ENCODE results near the gene GRM3. TPM values are rescaled to one million over a fixed set of nuclear protein-coding genes. Genes with fewer than 3 reads are reported as not detected.

GRM3 gene
- total and polyA plus RNA-seq, 2 of the 13 experiments (the other 11 are each of a cell fraction or from before 2014, with no cell fraction given), result not detected

DNA sequence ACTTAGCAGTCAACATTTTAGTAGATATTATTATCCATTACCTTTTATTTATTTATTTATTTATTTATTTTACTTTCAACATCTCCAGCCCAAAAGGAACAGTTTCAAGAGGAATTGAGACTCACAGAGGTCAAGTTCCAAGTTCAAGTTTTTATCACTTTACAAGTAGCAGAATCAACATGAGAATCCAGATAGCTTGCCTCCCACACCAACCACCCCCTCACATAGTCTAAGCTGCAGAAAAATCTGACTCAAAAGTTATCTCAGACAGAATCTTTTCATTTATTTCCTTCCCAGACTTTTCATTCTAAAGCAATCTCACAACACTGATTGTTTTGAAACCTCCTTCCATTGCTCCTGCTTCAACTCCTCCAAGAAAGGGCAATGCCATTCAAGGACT, 129.6 kb downstream of the GRM3 start:
- no peaks in the 10 kb centered on the region for H3K9me3 ChIP-seq (ENCODE audit: low read length)
- FAIRE-seq, result no peak
- POLR2A ChIA-PET, result no interaction called here

More for the DNA sequence above, 129.6 kb downstream of the GRM3 start:
- Histone ChIP-seq H3K36me3 (replicated peaks in 1 of 2; ENCODE audit: control insufficient read depth in 1 of 2, insufficient read depth in 2 of 2, low read length in 2 of 2) (no peaks in the 10 kb centered on the region), H2AFZ (ENCODE audit: low read length) (no peak overlapping the region), H4K20me1 (ENCODE audit: insufficient read depth, low read length) (no peaks in the 10 kb centered on the region), H3K4me1 (ENCODE audit: insufficient read depth, low read length) (no peaks in the 10 kb centered on the region), H3K27me3 (ENCODE audit: control insufficient read depth in 1 of 2, insufficient read depth in 2 of 2, low read length in 2 of 2) (no peaks in the 10 kb centered on the region), H3K4me3 (replicated peaks in 1 of 3; ENCODE audit: insufficient read depth in 1 of 3, low read depth in 2 of 3, low read length in 3 of 3) (no peak overlapping the region), H3K27ac (ENCODE audit: extremely low read length, insufficient read depth, low read length) (no peak overlapping the region), H3K79me2 (ENCODE audit: insufficient read depth, low read length) (no peaks in the 10 kb centered on the region), H3K4me2 (ENCODE audit: low read depth, low read length) (no peak overlapping the region), H3K9ac (ENCODE audit: insufficient read depth, low read depth, low read length) (no peak overlapping the region)
- no peak for DNase-seq (ENCODE audit: low spot score)
- no TSS peak for BruUV-seq (replicated peaks)
- CTCF ChIA-PET (ENCODE audit: low intra/inter-chr PET ratio, low total read pairs), result no interaction called here
- in situ Hi-C loops (cut with HindIII; ENCODE audit: extremely low pct_ligation_motif_present, low pct_unique_long_range_greater_than_20kb), result no loop called here
- intact Hi-C loops (cut with micrococcal nuclease; ENCODE audit: unreplicated experiment), result no loop called here
- TF ChIP-seq NBN (conservative IDR thresholded peaks at IDR 0.05), result no peak
- TF ChIP-seq, protein P1, sequence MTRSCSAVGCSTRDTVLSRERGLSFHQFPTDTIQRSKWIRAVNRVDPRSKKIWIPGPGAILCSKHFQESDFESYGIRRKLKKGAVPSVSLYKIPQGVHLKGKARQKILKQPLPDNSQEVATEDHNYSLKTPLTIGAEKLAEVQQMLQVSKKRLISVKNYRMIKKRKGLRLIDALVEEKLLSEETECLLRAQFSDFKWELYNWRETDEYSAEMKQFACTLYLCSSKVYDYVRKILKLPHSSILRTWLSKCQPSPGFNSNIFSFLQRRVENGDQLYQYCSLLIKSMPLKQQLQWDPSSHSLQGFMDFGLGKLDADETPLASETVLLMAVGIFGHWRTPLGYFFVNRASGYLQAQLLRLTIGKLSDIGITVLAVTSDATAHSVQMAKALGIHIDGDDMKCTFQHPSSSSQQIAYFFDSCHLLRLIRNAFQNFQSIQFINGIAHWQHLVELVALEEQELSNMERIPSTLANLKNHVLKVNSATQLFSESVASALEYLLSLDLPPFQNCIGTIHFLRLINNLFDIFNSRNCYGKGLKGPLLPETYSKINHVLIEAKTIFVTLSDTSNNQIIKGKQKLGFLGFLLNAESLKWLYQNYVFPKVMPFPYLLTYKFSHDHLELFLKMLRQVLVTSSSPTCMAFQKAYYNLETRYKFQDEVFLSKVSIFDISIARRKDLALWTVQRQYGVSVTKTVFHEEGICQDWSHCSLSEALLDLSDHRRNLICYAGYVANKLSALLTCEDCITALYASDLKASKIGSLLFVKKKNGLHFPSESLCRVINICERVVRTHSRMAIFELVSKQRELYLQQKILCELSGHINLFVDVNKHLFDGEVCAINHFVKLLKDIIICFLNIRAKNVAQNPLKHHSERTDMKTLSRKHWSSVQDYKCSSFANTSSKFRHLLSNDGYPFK (CRISPR knock-in tag; IDR thresholded peaks at IDR 0.05; ENCODE audit: borderline replicate concordance), result no peak
- TF ChIP-seq NCOA2 (CRISPR knock-in tag; IDR thresholded peaks at IDR 0.05), result no peak
- TF ChIP-seq GMEB1 (CRISPR knock-in tag; IDR thresholded peaks at IDR 0.05; ENCODE audit: borderline replicate concordance), result no peak
- TF ChIP-seq ZNF484 (CRISPR knock-in tag; IDR thresholded peaks at IDR 0.05; ENCODE audit: borderline replicate concordance, low read depth), result no peak
- no peak for TF ChIP-seq U2AF1 (optimal IDR thresholded peaks at IDR 0.05; ENCODE audit: low read depth, low read length)
- TF ChIP-seq, protein P2, sequence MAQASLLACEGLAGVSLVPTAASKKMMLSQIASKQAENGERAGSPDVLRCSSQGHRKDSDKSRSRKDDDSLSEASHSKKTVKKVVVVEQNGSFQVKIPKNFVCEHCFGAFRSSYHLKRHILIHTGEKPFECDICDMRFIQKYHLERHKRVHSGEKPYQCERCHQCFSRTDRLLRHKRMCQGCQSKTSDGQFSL (CRISPR knock-in tag; IDR thresholded peaks at IDR 0.05), result no peak
- TF ChIP-seq ELF1 (CRISPR knock-in tag; IDR thresholded peaks at IDR 0.05), result no peak
- TF ChIP-seq CC2D1A (CRISPR knock-in tag; IDR thresholded peaks at IDR 0.05), result no peak
- no peak for TF ChIP-seq PRMT3 (CRISPR knock-in tag; IDR thresholded peaks at IDR 0.05; ENCODE audit: borderline replicate concordance, low read depth)
- TF ChIP-seq LCORL (IDR thresholded peaks at IDR 0.05), result no peak
- no peak for TF ChIP-seq LCORL (CRISPR knock-in tag; IDR thresholded peaks at IDR 0.05)
- no peak for TF ChIP-seq ZNF12 (CRISPR knock-in tag; IDR thresholded peaks at IDR 0.05)
- TF ChIP-seq ZNF678 (CRISPR knock-in tag; IDR thresholded peaks at IDR 0.05), result no peak
- no peak for ATAC-seq

All from HepG2 (cell line).